HepG2 (cell line): ENCODE data around the gene ETNK1. TPM values are rescaled to one million over a fixed set of nuclear protein-coding genes. Genes with fewer than 3 reads are reported as not detected.

ENCODE experiments used
- ATAC-seq: fragments of 200-7000 bp; cut with Tn5 transposase; 3 replicates; pipeline ENCODE4 v1.9.1; 2020; ENCODE audit warnings: mild to moderate bottlenecking, moderate library complexity
- BruUV-seq: library from RNA; stranded (reverse); fragments of 400-500 nt; replicated peaks from 2 replicates; lab custom pipeline; 2021; lab: Mats Ljungman, UMichigan
- CTCF ChIA-PET: fragments of 300-600 bp; formaldehyde crosslinking; extraction: SDS; loops from one replicate; lab custom pipeline; 2021; ENCODE audit warnings: low total read pairs, inconsistent platforms, low intra/inter-chr PET ratio; lab: Yijun Ruan, JAX
- POLR2A ChIA-PET: fragments of 350-600 bp; sonication (Branson Sonifier 250); formaldehyde crosslinking; loops from one replicate; lab custom pipeline; 2020; ENCODE audit warnings: antibody characterized with exemption, inconsistent platforms; lab: Yijun Ruan, JAX
- DNase-seq: peaks from one replicate; pipeline ENCODE4 v3.0.0-alpha.2; 2015; ENCODE audit warnings: low spot score
- FAIRE-seq: peaks from 3 replicates; lab custom pipeline; 2011; peaks lifted over from hg19 to GRCh38; lab: Jason Lieb, UNC
- H2AFZ ChIP-seq: one replicate; pipeline ENCODE4 v1.6.1; 2011; ENCODE audit warnings: low read length, inconsistent platforms
- H3K27ac ChIP-seq: fragments of 300-600 bp; 3 replicates; pipeline ENCODE4 v1.8.0; 2011; ENCODE audit warnings: mixed run types, mild to moderate bottlenecking, mixed read lengths, low read length, inconsistent platforms; ENCODE audit not compliant: insufficient read depth; ENCODE audit errors: extremely low read length
- H3K27me3 ChIP-seq, 2 experiments: fragments of 200-600 bp in 1 of 2; 2 replicates in 1 of 2; 3 replicates in 1 of 2; pipeline versions ENCODE4 v1.6.0 to v1.8.0; 2011; ENCODE audit warnings: low read length in 2 of 2, mild to moderate bottlenecking in 2 of 2, moderate library complexity in 2 of 2, inconsistent platforms in 1 of 2; ENCODE audit not compliant: insufficient read depth in 2 of 2, control insufficient read depth in 1 of 2
- H3K36me3 ChIP-seq, 2 experiments: fragments of 200-600 bp in 1 of 2; replicated peaks in 1 of 2; 2 replicates in 1 of 2; 3 replicates in 1 of 2; pipeline versions ENCODE4 v1.5.1 to v1.8.0; 2011; ENCODE audit warnings: low read length in 2 of 2, inconsistent platforms in 1 of 2; ENCODE audit not compliant: insufficient read depth in 2 of 2, control insufficient read depth in 1 of 2
- H3K4me1 ChIP-seq: 2 replicates; pipeline ENCODE4 v1.5.1; 2012; ENCODE audit warnings: low read length, inconsistent platforms; ENCODE audit not compliant: insufficient read depth
- H3K4me2 ChIP-seq: 2 replicates; pipeline ENCODE4 v1.6.0; 2011; ENCODE audit warnings: low read depth, low read length, inconsistent platforms
- H3K4me3 ChIP-seq, 3 experiments: fragments of 200-600 bp in 1 of 3; sonication (generic), shearing (Covaris generic) in 1 of 3; replicated peaks in 1 of 3; 2 replicates each; pipeline ENCODE4 v1.5.1; 2011 to 2016; ENCODE audit warnings: low read length in 3 of 3, inconsistent platforms in 2 of 3, low read depth in 2 of 3, mild to moderate bottlenecking in 2 of 3, control low read depth in 1 of 3, mixed read lengths in 1 of 3; ENCODE audit not compliant: insufficient read depth in 1 of 3
- H3K79me2 ChIP-seq: one replicate; pipeline ENCODE4 v1.6.1; 2011; ENCODE audit warnings: low read length, inconsistent platforms; ENCODE audit not compliant: insufficient read depth
- H3K9ac ChIP-seq: 2 replicates; pipeline ENCODE4 v1.6.0; 2011; ENCODE audit warnings: mild to moderate bottlenecking, low read depth, low read length, inconsistent platforms; ENCODE audit not compliant: insufficient read depth
- H3K9me3 ChIP-seq: 2 replicates; pipeline ENCODE4 v1.5.1; 2012; ENCODE audit warnings: mild to moderate bottlenecking, low read length
- H4K20me1 ChIP-seq: 2 replicates; pipeline ENCODE4 v1.6.0; 2011; ENCODE audit warnings: inconsistent platforms, mild to moderate bottlenecking, low read length, moderate library complexity; ENCODE audit not compliant: insufficient read depth
- CEBPB ChIP-seq: IDR thresholded peaks from 2 replicates; pipeline ENCODE4 v1.6.1; 2011; ENCODE audit warnings: low read depth, low read length, improper control_type of control experiment, borderline replicate concordance
- IKZF1 ChIP-seq: fragments of 450-650 bp; IDR thresholded peaks from 2 replicates; pipeline ENCODE4 v1.7.1; 2016
- NPAS2 ChIP-seq: sonication (generic); formaldehyde crosslinking; IDR thresholded peaks from 2 replicates; pipeline ENCODE4 v1.8.0; 2022; ENCODE audit warnings: mild to moderate bottlenecking, missing genetic modification reagents, borderline replicate concordance
- SP140L ChIP-seq: sonication (generic); formaldehyde crosslinking; IDR thresholded peaks from 2 replicates; pipeline ENCODE4 v1.4.0; 2020; ENCODE audit warnings: missing genetic modification reagents, borderline replicate concordance
- TEAD2 ChIP-seq: sonication (generic); formaldehyde crosslinking; IDR thresholded peaks from 2 replicates; pipeline ENCODE4 v1.9.0; 2021; ENCODE audit warnings: missing genetic modification reagents
- ZNF563 ChIP-seq: sonication (generic); formaldehyde crosslinking; IDR thresholded peaks from 2 replicates; pipeline ENCODE4 v1.8.0; 2022; ENCODE audit warnings: mild to moderate bottlenecking, moderate library complexity, missing genetic modification reagents
- ZNF652 ChIP-seq: IDR thresholded peaks from 2 replicates; pipeline ENCODE4 v1.6.1; 2016; ENCODE audit warnings: low read depth, borderline replicate concordance
- ZNF674 ChIP-seq: sonication (generic); formaldehyde crosslinking; IDR thresholded peaks from 2 replicates; pipeline ENCODE4 v1.5.0; 2020; ENCODE audit warnings: low read depth, mild to moderate bottlenecking, missing genetic modification reagents
- WGBS: methylation state at CpG from one replicate; pipeline ENCODE4 v1.1.6; 2017; ENCODE audit warnings: low lambda C conversion rate; 5-methylcytosine and 5-hydroxymethylcytosine counted together
- in situ Hi-C: cut with HindIII; loops from 2 replicates; pipeline ENCODE4 v1.10.0; 2017; ENCODE audit warnings: low pct_unique_long_range_greater_than_20kb; ENCODE audit not compliant: extremely low pct_ligation_motif_present
- intact Hi-C: fragments of 100-400 bp; cut with micrococcal nuclease; formaldehyde crosslinking; loops from one replicate; pipeline ENCODE4 v1.10.0; 2022; ENCODE audit not compliant: unreplicated experiment
- polyA plus RNA-seq, 8 experiments: library from polyadenylated mRNA; depleted of rRNA in 3 of 8; stranded (reverse) in 7 of 8; unstranded in 1 of 8; fragments of >200 nt; fragmentation: Illumina TruSeq in 4 of 8; extraction: Trizol in 4 of 8; gene quantifications; 2 replicates each; pipeline versions ENCODE4 v1.2.1 to v1.2.3, GENCODE V29; 2011 to 2016; ENCODE audit warnings: low read depth in 4 of 8, missing spikeins in 1 of 8, mixed read lengths in 1 of 8; ENCODE audit not compliant: insufficient read depth in 1 of 8
- total RNA-seq, 5 experiments: library from RNA; depleted of rRNA; stranded (reverse); fragments of >200 nt; fragmentation: Illumina TruSeq; extraction: Trizol; gene quantifications; 2 replicates each; pipeline ENCODE4 v1.2.3, GENCODE V29; 2016; ENCODE audit warnings: low read depth in 1 of 5

ETNK1 gene
- total and polyA plus RNA-seq, 2 of the 13 experiments (the other 11 are each of a cell fraction or from before 2014, with no cell fraction given): 14.4 to 55.7 TPM

DNA sequence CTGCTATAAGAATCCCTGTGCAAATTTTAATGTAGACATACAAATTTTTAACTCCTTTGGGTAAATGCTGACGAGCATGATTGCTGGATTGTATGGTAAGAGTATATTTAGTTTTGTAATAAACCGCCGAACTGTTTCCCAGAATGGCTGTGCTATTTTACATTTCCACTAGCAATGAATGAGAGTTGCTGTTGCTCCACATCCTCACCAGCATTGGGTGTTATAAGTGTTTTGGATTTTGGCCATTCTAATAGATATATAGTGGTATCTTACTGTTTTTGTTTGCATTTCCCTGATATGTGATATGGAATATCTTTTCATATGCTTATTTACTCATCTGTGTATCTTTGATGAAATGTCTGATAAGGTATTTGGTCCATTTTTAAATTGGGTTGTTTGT lies 23.7 kb downstream of the ETNK1 start:
- no peak overlapping the region for H3K4me2 ChIP-seq
- intact Hi-C loops (no loop called here), in situ Hi-C loops (no loop called here)
- no peaks in the 10 kb centered on the region for H3K27me3 ChIP-seq
- no peak for ATAC-seq
- H3K4me1 ChIP-seq: no peaks in the 10 kb centered on the region
- POLR2A ChIA-PET: no interaction called here
- FAIRE-seq: no peak
- no peaks in the 10 kb centered on the region for H3K9me3 ChIP-seq
- TF ChIP-seq SP140L (no peak), ZNF652 (CRISPR knock-in tag) (no peak), IKZF1 (no peak), TEAD2 (no peak)
- CTCF ChIA-PET: no interaction called here
- peaks cover 3 to 8% of the 10 kb centered on the region in 2 experiments; a peak in 4 of 5 replicates for H3K36me3 ChIP-seq
- H3K79me2 ChIP-seq: peaks cover 14% of the 10 kb centered on the region
- H3K27ac ChIP-seq: no peak overlapping the region
- no TSS peak for BruUV-seq
- no peaks in the 10 kb centered on the region for H4K20me1 ChIP-seq
- WGBS: 98% methylated on average over 3 of the region's 3 CpGs
- H3K9ac ChIP-seq: no peak overlapping the region
- DNase-seq: no peak
- H3K4me3 ChIP-seq: no peak overlapping the region
- no peak overlapping the region for H2AFZ ChIP-seq

DNA sequence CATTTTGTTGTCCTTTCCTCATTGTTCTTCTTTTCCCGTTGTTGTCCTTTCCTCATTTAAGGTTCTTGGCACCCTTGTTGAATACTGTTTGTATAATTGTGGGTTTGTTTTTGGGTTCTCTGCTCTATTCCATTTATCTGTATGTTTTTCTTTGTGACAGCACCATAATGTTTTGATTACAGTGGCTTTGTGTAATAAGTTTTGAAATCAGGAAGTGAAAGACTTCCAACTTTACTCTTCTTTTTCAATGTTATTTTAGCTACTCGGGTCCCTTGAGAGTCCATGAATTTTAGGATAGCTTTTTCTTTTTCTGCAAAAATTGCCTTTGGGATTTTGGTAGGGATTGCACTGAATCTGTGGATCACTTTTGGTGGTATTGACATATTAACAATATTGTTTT lies 28.1 kb downstream of the ETNK1 start:
- no peak for FAIRE-seq
- TF ChIP-seq ZNF563: no peak
- no peak for TF ChIP-seq NPAS2 (CRISPR knock-in tag)
- no peak for TF ChIP-seq CEBPB
- TF ChIP-seq ZNF674 (CRISPR knock-in tag): no peak
- WGBS: 97% methylated on average over 2 of the region's 2 CpGs
- no peak for ATAC-seq
- in situ Hi-C loops (no loop called here), intact Hi-C loops (no loop called here)
- no peak overlapping the region for H3K9ac ChIP-seq
- POLR2A ChIA-PET: no interaction called here
- no peak overlapping the region for H3K27ac ChIP-seq
- no peak for DNase-seq
- H3K9me3 ChIP-seq: no peaks in the 10 kb centered on the region
- H4K20me1 ChIP-seq: no peaks in the 10 kb centered on the region
- H3K36me3 ChIP-seq: peaks cover 0 to 5% of the 10 kb centered on the region in 2 experiments; a peak in 3 of 5 replicates
- BruUV-seq: no TSS peak
- no peak overlapping the region for H3K4me3 ChIP-seq
- no peak overlapping the region for H2AFZ ChIP-seq
- H3K4me2 ChIP-seq: no peak overlapping the region
- peaks cover 21% of the 10 kb centered on the region for H3K79me2 ChIP-seq
- no peaks in the 10 kb centered on the region for H3K4me1 ChIP-seq
- H3K27me3 ChIP-seq: no peaks in the 10 kb centered on the region
- CTCF ChIA-PET: no interaction called here
